ENCODE results near the gene OSBPL8. TPM values are rescaled to one million over a fixed set of nuclear protein-coding genes. Genes with fewer than 3 reads are reported as not detected.

Gene OSBPL8
- total RNA-seq, 1 experiment from 2014 or later, result 71.1 TPM

GRCh38 chr12:76426160-76426559, 133.4 kb downstream of the OSBPL8 start:
- no peak for TF ChIP-seq CTCF (IDR thresholded peaks at IDR 0.05; ENCODE audit: unreplicated experiment)
- Mint-ChIP-seq H3K4me1 (ENCODE audit: insufficient read depth, unreplicated experiment) (peaks cover 7% of the 10 kb centered on the region), H3K9me3 (ENCODE audit: unreplicated experiment) (peaks cover 4% of the 10 kb centered on the region), H3K36me3 (ENCODE audit: insufficient read depth, unreplicated experiment) (no peaks in the 10 kb centered on the region), H3K4me3 (ENCODE audit: unreplicated experiment) (no peak overlapping the region), H3K27ac (ENCODE audit: low read depth, unreplicated experiment) (no peak overlapping the region), H3K27me3 (ENCODE audit: insufficient read depth, unreplicated experiment) (no peaks in the 10 kb centered on the region)
- no peak for DNase-seq (ENCODE audit: unreplicated experiment)
- BruUV-seq (replicated peaks), result no TSS peak
- intact Hi-C loops (cut with micrococcal nuclease), result no loop called here
- POLR2A ChIA-PET, result interaction anchor here (0.7 kb wide), 1 partner anchor 15 kb away, joined by 3 read pairs; no protein-coding TSS in a partner anchor
- CTCF ChIA-PET, result no interaction called here

GRCh38 chr12:76424941-76425340, 134.6 kb downstream of the OSBPL8 start:
- no peak for DNase-seq (ENCODE audit: unreplicated experiment)
- H3K4me1 Mint-ChIP-seq (ENCODE audit: insufficient read depth, unreplicated experiment), result peaks cover 12% of the 10 kb centered on the region
- intact Hi-C loops (cut with micrococcal nuclease), result no loop called here
- H3K4me3 Mint-ChIP-seq (ENCODE audit: unreplicated experiment), result no peak overlapping the region
- no peaks in the 10 kb centered on the region for H3K36me3 Mint-ChIP-seq (ENCODE audit: insufficient read depth, unreplicated experiment)
- TF ChIP-seq CTCF (IDR thresholded peaks at IDR 0.05; ENCODE audit: unreplicated experiment), result no peak
- no peaks in the 10 kb centered on the region for H3K27me3 Mint-ChIP-seq (ENCODE audit: insufficient read depth, unreplicated experiment)
- no peak overlapping the region for H3K27ac Mint-ChIP-seq (ENCODE audit: low read depth, unreplicated experiment)
- no peaks in the 10 kb centered on the region for H3K9me3 Mint-ChIP-seq (ENCODE audit: unreplicated experiment)
- ChIA-PET POLR2A (no interaction called here), CTCF (no interaction called here)
- no TSS peak for BruUV-seq (replicated peaks)

- no peak overlapping the region for H3K4me3 Mint-ChIP-seq (ENCODE audit: unreplicated experiment)
- H3K27me3 Mint-ChIP-seq (ENCODE audit: insufficient read depth, unreplicated experiment), result no peaks in the 10 kb centered on the region
- no TSS peak for BruUV-seq (replicated peaks)
- TF ChIP-seq CTCF (IDR thresholded peaks at IDR 0.05; ENCODE audit: unreplicated experiment), result no peak
- H3K27ac Mint-ChIP-seq (ENCODE audit: low read depth, unreplicated experiment), result no peak overlapping the region
- peak; percentile 35 for DNase-seq (ENCODE audit: unreplicated experiment)
- no peaks in the 10 kb centered on the region for H3K36me3 Mint-ChIP-seq (ENCODE audit: insufficient read depth, unreplicated experiment)
- ChIA-PET CTCF (interaction anchor here (0.7 kb wide), 1 partner anchor 1133 kb away, joined by 3 read pairs; no protein-coding TSS in a partner anchor), POLR2A (interaction anchor here (0.8 to 1.1 kb wide), 2 partner anchors 14 to 45 kb away, joined by 3 to 5 read pairs; no protein-coding TSS in a partner anchor)
- peaks cover 13% of the 10 kb centered on the region for H3K4me1 Mint-ChIP-seq (ENCODE audit: insufficient read depth, unreplicated experiment)
- H3K9me3 Mint-ChIP-seq (ENCODE audit: unreplicated experiment), result no peaks in the 10 kb centered on the region
- intact Hi-C loops (cut with micrococcal nuclease), result no loop called here
Observed at GRCh38 chr12:76422543-76423438, 136.8 kb downstream of the OSBPL8 start.

GRCh38 chr12:76422154-76422542, 137.4 kb downstream of the OSBPL8 start:
- Mint-ChIP-seq H3K27ac (ENCODE audit: low read depth, unreplicated experiment) (no peak overlapping the region), H3K27me3 (ENCODE audit: insufficient read depth, unreplicated experiment) (no peaks in the 10 kb centered on the region), H3K4me1 (ENCODE audit: insufficient read depth, unreplicated experiment) (peaks cover 13% of the 10 kb centered on the region), H3K9me3 (ENCODE audit: unreplicated experiment) (no peaks in the 10 kb centered on the region), H3K36me3 (ENCODE audit: insufficient read depth, unreplicated experiment) (no peaks in the 10 kb centered on the region), H3K4me3 (ENCODE audit: unreplicated experiment) (no peak overlapping the region)
- TF ChIP-seq CTCF (IDR thresholded peaks at IDR 0.05; ENCODE audit: unreplicated experiment), result no peak
- BruUV-seq (replicated peaks), result no TSS peak
- DNase-seq (ENCODE audit: unreplicated experiment), result no peak
- intact Hi-C loops (cut with micrococcal nuclease), result no loop called here
- ChIA-PET CTCF (interaction anchor here (0.7 kb wide), 1 partner anchor 1134 kb away, joined by 3 read pairs; no protein-coding TSS in a partner anchor), POLR2A (interaction anchor here (1.1 kb wide), 1 partner anchor 13 kb away, joined by 5 read pairs; no protein-coding TSS in a partner anchor)
